ENCODE results near the gene PUM2.

Gene PUM2

GRCh38 chr2:20227894-20228505, 122.6 kb downstream of the PUM2 start:
- DNase-seq: no peak

- no peak for DNase-seq
Measured at GRCh38 chr2:20226152-20226545, 124.5 kb downstream of the PUM2 start.

- DNase-seq: peak; percentile 32 to 64 (median 49)
Measured at GRCh38 chr2:20225294-20226151, 125.1 kb downstream of the PUM2 start.

GRCh38 chr2:20224716-20225293, 125.8 kb downstream of the PUM2 start, which contains the start of gene SDC1:
Gene SDC1 (minus strand): TSS chr2:20225130. CDS start chr2:20224867, 263 bp downstream.
- peak; percentile 39 to 68 (median 44) for DNase-seq

GRCh38 chr2:20224164-20224715, 126.4 kb downstream of the PUM2 start:
- DNase-seq: peak in 2 of 3 donors; percentile 47 to 61

GRCh38 chr2:20223407-20224163, 127.1 kb downstream of the PUM2 start:
- peak in 2 of 3 donors; percentile 35 to 70 for DNase-seq

GRCh38 chr2:20222769-20223406, 127.8 kb downstream of the PUM2 start:
- DNase-seq: no peak

GRCh38 chr2:20222014-20222768, 128.5 kb downstream of the PUM2 start:
- no peak for DNase-seq

- DNase-seq: no peak
Measured at GRCh38 chr2:20221555-20221973, 129.1 kb downstream of the PUM2 start.

- DNase-seq: no peak
Measured at GRCh38 chr2:20220806-20221554, 129.7 kb downstream of the PUM2 start.

GRCh38 chr2:20219763-20220380, 130.8 kb downstream of the PUM2 start:
- no peak for DNase-seq

- DNase-seq: no peak
Measured at GRCh38 chr2:20218331-20219320, 132.0 kb downstream of the PUM2 start.

- no peak for DNase-seq
Measured at GRCh38 chr2:20217041-20217970, 133.3 kb downstream of the PUM2 start.

GRCh38 chr2:20216130-20217025, 134.3 kb downstream of the PUM2 start:
- DNase-seq: no peak

GRCh38 chr2:20215183-20216040, 135.2 kb downstream of the PUM2 start:
- no peak for DNase-seq

Measured in suppressor macrophage treated with lipopolysaccharide for 1 hour (primary cell).